Measurements from ENCODE around the gene COPB2.

Gene COPB2

GRCh38 chr3:139309061-139309591 is 80.3 kb downstream of the COPB2 start:
- DNase-seq (ENCODE audit: low spot score): no peak
- TF ChIP-seq CTCF (IDR thresholded peaks at IDR 0.05): no peak
- no peak overlapping the region for H3K4me3 ChIP-seq
- no peak overlapping the region for H3K27ac ChIP-seq

GRCh38 chr3:139308560-139308959 is 80.9 kb downstream of the COPB2 start:
- no peak for DNase-seq (ENCODE audit: low spot score)
- TF ChIP-seq CTCF (IDR thresholded peaks at IDR 0.05): no peak
- no peak overlapping the region for H3K4me3 ChIP-seq
- H3K27ac ChIP-seq: no peak overlapping the region

GRCh38 chr3:139307601-139308555 is 81.6 kb downstream of the COPB2 start:
- no peak for TF ChIP-seq CTCF (IDR thresholded peaks at IDR 0.05)
- DNase-seq (ENCODE audit: low spot score): no peak
- Histone ChIP-seq H3K27ac (no peak overlapping the region), H3K4me3 (no peak overlapping the region)
